Activated T-cell treated with anti-CD3 and anti-CD28 coated beads for 1 hour (primary cell): ENCODE data around the gene ZDHHC5.
A peak's percentile ranks its signal among the peaks of the same experiment; 100 is the strongest.

Source experiments
- DNase-seq: peaks from one replicate; pipeline ENCODE4 v3.0.0-alpha.2; 2020; ENCODE audit warnings: low read depth

Gene ZDHHC5

DNA sequence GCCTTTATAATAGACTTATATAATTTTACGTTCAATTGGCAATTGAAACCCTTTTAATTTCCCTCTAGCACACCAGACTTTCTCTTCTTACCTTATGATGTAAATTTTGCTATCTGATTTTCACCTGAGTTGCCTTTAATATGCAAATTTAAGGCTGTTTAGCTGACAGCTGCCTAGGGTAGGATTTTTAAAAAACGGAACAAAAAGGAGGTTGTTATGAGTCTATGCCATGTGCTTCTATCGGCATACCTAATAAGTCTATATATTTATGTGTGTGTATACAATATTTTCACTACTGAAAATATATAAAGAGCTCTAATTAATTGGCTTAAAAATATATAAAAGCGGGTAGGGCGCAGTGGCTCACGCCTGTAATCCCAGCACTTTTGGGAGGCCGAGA is 61.6 kb downstream of the ZDHHC5 start:
- DNase-seq, result no peak

DNA sequence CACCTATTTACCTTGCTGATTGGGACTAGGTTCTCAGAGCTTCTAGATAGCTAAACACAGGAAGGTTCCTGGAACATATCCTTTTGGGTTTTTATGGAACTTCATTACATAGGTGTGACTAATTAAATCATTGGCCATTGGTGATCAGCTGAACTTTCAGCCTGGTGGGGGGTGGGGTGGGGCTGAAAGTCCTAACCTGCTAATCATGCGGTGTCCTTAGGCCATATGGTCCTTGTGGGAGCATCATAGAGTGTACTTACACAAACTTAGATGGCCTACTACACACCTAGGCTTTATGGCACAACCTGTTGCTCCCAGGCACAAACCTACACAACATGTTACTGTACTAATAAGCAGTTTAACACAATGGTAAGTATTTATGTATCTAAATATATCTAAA is 64.7 kb downstream of the ZDHHC5 start:
- DNase-seq, result no peak

DNA sequence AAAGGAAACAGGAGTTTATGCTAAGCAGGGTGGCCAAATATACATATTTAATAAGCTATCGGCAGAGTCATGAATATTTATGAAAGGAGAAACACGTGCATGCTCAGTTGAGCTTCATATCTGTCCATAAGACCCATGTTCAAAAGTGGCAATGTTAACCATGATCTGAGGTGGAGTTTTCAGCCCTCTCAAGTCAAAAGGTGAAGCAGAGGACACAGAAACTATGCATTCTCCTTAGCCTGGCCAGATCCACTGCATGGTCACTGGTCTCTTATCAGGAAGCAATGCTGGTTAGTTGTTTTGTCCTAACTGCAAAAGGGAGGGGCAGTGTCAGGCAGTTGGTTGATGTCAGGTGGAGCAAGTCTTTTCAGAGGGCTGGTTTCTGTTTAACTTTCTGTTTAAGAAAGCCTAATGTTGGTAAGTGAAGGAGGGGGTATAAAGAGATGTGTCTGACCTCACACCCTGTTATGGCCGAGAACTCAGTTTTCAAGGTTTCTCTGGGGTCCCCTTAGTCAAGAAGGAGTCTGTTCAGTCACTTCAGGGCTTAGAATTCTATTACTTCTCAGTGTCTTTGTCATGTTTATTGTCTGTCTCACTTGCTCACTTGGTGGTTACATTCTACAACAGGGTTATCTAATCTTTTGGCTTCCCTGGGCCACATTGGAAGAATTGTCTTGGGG is 67.8 kb downstream of the ZDHHC5 start:
- no peak for DNase-seq

DNA sequence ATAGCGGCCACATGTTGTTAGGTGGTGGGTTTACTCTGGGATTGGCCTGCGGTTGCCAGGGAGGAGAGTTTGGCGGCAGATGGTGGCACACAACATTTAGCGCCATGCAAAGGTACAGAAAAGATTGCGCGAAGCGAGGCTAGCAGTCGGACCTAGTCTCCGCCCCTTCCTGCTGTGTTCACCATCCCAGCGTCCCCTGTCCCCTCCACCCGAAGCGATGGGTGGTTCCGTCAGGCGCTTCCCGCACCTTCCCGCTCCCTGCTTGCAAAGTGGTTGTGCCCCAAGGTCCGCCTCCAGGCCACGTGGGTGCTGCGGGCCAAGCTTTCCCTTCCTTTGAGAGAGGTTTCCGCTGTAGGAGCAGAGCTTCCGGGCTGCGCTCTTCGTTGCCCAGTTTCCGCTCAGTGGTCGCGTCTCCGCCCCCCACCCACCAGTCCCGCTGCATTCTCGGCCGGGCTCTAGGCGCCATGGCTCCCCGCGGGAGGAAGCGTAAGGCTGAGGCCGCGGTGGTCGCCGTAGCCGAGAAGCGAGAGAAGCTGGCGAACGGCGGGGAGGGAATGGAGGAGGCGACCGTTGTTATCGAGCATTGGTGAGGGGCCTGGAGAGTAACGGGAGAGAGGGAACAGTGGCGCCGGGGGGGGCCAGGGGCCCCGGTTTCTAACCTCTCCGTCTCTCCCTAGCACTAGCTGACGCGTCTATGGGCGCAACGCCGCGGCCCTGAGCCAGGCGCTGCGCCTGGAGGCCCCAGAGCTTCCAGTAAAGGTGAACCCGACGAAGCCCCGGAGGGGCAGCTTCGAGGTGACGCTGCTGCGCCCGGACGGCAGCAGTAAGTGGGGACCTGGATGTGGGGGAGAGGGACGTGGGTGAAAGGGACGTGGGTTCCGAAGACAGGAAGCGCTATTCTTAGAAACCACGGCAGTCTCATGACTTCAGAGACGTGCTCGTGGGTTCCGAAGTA is 73.5 kb downstream of the ZDHHC5 start, which contains the start of gene SELENOH:
Gene SELENOH, plus strand, starts transcription at position 360 of the 955 bp plus-strand sequence. Its CDS starts 105 bp downstream, at position 465.
- DNase-seq, result peak; percentile 80

DNA sequence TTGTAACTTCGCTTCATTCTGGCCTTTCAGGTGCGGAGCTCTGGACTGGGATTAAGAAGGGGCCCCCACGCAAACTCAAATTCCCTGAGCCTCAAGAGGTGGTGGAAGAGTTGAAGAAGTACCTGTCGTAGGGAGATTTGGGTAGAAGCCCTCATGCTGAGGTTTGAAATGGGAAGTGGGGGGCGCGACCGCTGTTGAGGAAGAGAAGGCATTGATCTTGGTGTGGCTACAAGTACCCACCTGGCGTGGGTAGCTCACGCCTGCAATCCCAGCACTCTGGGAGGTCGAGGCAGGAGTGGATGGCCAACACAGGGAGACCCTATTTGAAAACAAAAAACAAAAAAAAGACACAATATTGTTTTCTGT is 74.2 kb downstream of the ZDHHC5 start:
- no peak for DNase-seq

DNA sequence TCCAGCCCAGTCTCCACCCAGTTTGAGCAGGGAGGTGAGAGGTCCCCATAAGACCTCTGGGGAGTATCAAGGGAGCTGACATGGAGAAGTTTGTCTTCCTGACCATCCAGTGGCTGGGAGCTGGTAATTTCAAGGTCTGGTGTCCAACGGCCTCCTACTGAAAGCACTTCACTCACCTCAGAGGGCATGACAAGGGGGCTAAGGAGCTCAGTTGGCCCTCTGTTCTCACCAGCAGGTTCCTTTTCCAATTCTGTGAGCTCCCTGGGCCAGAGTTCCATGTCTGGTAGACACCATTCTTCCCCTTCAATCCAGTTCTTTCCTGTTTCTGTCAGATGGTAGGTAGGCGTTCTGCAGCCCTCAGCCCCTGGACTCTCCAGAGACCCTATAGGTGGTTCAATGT is 76.4 kb downstream of the ZDHHC5 start:
- DNase-seq, result no peak

DNA sequence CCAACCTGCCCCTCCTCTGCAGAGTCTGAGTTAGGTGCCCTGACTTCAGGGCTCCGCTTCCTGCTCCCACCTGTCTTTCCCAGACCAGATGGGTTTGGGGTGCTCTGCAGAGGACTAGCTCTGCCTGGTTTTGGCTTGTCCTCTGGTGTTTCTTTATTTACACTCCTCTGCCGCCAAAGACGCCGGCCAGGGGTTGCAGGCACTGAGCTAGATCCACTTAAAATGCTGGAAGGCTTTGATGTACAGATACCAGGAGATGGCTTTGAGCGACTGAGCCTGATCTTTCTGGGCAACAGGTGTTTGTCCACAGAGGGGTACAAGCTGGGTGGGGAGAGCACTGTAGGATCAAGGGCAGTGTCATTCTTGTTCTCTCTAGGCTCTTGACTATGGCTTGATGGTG is 77.3 kb downstream of the ZDHHC5 start:
- DNase-seq, result no peak

DNA sequence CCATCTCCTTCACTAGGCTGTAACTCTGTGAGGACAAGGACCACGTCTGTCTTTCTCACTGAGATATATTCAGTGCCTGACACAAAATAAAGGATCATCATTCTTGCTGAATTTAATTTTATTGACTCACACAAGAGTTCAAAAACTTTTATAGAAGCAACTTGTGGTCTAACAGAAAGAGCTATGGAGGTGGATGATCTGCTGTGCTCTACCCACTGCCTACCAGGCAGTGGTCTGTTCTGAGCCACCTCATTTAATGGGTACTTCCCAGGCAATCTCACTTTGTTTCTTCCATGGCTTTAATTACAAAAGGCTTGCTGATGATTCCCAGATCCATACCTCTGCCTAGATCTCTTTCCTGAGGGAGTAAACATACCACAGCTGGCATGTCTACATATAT is 79.0 kb downstream of the ZDHHC5 start:
- no peak for DNase-seq
